ENCODE measurements around the gene TGIF1.

TGIF1 gene

DNA sequence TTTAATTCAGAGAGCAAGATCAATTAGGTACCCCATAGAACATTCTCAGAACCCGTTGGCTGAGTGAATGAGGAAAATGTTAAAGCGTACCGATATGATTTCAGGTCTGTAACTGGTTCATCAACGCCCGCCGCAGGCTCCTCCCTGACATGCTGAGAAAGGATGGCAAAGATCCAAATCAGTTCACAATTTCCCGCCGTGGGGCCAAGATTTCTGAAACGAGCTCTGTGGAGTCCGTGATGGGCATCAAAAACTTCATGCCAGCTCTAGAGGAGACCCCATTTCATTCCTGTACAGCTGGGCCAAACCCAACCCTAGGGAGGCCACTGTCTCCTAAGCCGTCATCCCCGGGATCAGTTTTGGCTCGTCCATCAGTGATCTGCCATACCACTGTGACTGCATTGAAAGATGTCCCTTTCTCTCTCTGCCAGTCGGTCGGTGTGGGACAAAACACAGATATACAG lies 7.3 kb downstream of the TGIF1 start:
- Histone ChIP-seq H4K20me1 (ENCODE audit: insufficient read depth, low read length, poor library complexity, severe bottlenecking) (peaks cover 44% of the 10 kb centered on the region), H3K4me2 (ENCODE audit: low read depth, low read length, poor library complexity, severe bottlenecking) (no peak overlapping the region), H3K9ac (ENCODE audit: low read depth, low read length, poor library complexity, severe bottlenecking) (no peak overlapping the region), H3K9me3 (ENCODE audit: insufficient read depth, low read depth, low read length) (0 out of 2 replicates have a peak, but pooled peaks cover 8% of the 10 kb centered on the region), H3K27me3 (ENCODE audit: insufficient read depth, low read length, poor library complexity, severe bottlenecking) (no peaks in the 10 kb centered on the region), H3K4me3 (ENCODE audit: low read length, poor library complexity, severe bottlenecking) (no peak overlapping the region), H2AFZ (ENCODE audit: low read length) (no peak overlapping the region), H3K9me2 (replicated peaks; ENCODE audit: low read depth, low read length) (no peaks in the 10 kb centered on the region), H3K36me3 (ENCODE audit: insufficient read depth, low read length) (peaks cover 43% of the 10 kb centered on the region), H3F3A (ENCODE audit: low read depth) (no peaks in the 10 kb centered on the region), H3K79me2 (ENCODE audit: insufficient read depth, low read length) (peaks cover 75% of the 10 kb centered on the region), H3K4me1 (ENCODE audit: insufficient read depth, low read length, poor library complexity, severe bottlenecking) (peaks cover 51% of the 10 kb centered on the region)
- TF ChIP-seq, protein P1, sequence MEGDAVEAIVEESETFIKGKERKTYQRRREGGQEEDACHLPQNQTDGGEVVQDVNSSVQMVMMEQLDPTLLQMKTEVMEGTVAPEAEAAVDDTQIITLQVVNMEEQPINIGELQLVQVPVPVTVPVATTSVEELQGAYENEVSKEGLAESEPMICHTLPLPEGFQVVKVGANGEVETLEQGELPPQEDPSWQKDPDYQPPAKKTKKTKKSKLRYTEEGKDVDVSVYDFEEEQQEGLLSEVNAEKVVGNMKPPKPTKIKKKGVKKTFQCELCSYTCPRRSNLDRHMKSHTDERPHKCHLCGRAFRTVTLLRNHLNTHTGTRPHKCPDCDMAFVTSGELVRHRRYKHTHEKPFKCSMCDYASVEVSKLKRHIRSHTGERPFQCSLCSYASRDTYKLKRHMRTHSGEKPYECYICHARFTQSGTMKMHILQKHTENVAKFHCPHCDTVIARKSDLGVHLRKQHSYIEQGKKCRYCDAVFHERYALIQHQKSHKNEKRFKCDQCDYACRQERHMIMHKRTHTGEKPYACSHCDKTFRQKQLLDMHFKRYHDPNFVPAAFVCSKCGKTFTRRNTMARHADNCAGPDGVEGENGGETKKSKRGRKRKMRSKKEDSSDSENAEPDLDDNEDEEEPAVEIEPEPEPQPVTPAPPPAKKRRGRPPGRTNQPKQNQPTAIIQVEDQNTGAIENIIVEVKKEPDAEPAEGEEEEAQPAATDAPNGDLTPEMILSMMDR (conservative IDR thresholded peaks at IDR 0.05; ENCODE audit: low read length): no peak
- no peak for TF ChIP-seq EZH2phosphoT487 (IDR thresholded peaks at IDR 0.05; ENCODE audit: borderline replicate concordance)

DNA sequence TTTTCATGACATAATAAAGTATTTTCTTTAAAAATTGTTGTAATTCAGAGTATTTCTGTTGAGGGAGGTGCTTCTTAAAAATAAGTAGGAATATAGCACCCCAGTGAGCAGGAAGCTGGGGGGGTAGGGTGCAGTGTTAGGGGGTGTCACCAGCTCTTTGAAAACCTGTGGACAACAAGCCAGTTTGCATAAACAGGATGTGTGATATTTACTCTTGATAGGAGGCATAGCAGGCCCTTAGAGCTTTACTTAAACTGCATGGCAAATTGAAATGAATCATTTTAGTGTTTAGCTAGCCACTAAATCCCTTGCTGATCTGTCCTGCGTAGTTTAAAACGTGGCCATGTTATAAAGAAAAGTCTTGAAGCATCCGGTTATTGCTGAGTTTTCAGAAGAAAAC lies 8.4 kb downstream of the TGIF1 start:
- Histone ChIP-seq H3K9me2 (replicated peaks; ENCODE audit: low read depth, low read length) (no peaks in the 10 kb centered on the region), H3K9me3 (ENCODE audit: insufficient read depth, low read depth, low read length) (0 out of 2 replicates have a peak, but pooled peaks cover 8% of the 10 kb centered on the region), H3K27me3 (ENCODE audit: insufficient read depth, low read length, poor library complexity, severe bottlenecking) (no peaks in the 10 kb centered on the region), H3K79me2 (ENCODE audit: insufficient read depth, low read length) (peaks cover 64% of the 10 kb centered on the region), H3K4me2 (ENCODE audit: low read depth, low read length, poor library complexity, severe bottlenecking) (peak overlapping the region; percentile 14), H4K20me1 (ENCODE audit: insufficient read depth, low read length, poor library complexity, severe bottlenecking) (peaks cover 41% of the 10 kb centered on the region), H3K4me3 (ENCODE audit: low read length, poor library complexity, severe bottlenecking) (no peak overlapping the region), H3K4me1 (ENCODE audit: insufficient read depth, low read length, poor library complexity, severe bottlenecking) (peaks cover 44% of the 10 kb centered on the region), H3F3A (ENCODE audit: low read depth) (no peaks in the 10 kb centered on the region), H3K36me3 (ENCODE audit: insufficient read depth, low read length) (peaks cover 43% of the 10 kb centered on the region), H3K9ac (ENCODE audit: low read depth, low read length, poor library complexity, severe bottlenecking) (no peak overlapping the region), H2AFZ (ENCODE audit: low read length) (no peak overlapping the region)
- no peak for TF ChIP-seq EZH2phosphoT487 (IDR thresholded peaks at IDR 0.05; ENCODE audit: borderline replicate concordance)
- TF ChIP-seq, protein P1 (conservative IDR thresholded peaks at IDR 0.05; ENCODE audit: low read length): no peak

DNA sequence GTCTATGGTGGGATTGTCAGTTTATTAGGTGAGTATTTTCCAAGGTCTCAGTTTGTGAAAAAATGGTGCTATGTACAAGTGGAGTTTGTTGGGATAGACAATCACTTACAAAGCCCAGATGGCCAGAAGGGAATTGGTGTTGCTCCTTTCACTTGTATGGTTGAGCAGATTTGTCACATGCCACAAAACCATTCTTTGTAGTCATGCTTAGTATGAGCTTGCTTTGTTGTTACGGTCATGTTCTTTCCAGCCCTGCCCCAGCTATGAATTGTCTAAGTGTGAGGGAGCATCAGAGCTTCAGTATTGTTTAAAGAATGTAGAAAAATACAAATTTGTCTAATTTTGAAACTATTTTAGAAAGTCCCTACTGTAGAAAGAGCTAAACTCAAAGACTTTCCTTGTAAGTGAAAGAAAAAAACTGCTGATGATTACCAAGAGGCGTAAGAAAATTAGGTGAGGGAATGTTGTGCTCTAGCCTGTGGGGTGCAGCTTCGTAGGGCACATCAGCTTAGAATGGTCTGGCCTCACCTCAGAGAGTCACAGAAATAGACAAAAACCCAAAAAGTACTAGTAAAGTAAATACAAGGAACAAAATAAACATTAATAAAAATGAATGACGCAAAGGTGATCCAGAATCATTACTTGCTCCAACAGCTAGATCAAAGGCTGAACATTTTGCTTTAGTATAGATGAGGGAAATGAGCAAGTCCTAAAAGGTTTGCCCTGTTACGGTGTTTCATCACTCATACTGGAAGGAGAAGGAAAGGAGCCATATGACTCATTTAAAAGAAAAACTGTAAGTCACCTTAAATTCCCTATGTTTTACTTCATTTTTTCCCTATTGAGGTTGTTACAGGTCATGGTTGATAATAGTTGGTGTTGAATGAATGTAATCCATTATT lies 9.2 kb downstream of the TGIF1 start:
- Histone ChIP-seq H3K9me2 (replicated peaks; ENCODE audit: low read depth, low read length) (no peaks in the 10 kb centered on the region), H3K4me1 (ENCODE audit: insufficient read depth, low read length, poor library complexity, severe bottlenecking) (peaks cover 36% of the 10 kb centered on the region), H2AFZ (ENCODE audit: low read length) (no peak overlapping the region), H3K9me3 (ENCODE audit: insufficient read depth, low read depth, low read length) (0 out of 2 replicates have a peak, but pooled peaks cover 8% of the 10 kb centered on the region), H3K4me2 (ENCODE audit: low read depth, low read length, poor library complexity, severe bottlenecking) (peak overlapping the region; percentile 14), H3F3A (ENCODE audit: low read depth) (no peaks in the 10 kb centered on the region), H3K4me3 (ENCODE audit: low read length, poor library complexity, severe bottlenecking) (no peak overlapping the region), H3K79me2 (ENCODE audit: insufficient read depth, low read length) (peaks cover 56% of the 10 kb centered on the region), H4K20me1 (ENCODE audit: insufficient read depth, low read length, poor library complexity, severe bottlenecking) (peaks cover 33% of the 10 kb centered on the region), H3K27me3 (ENCODE audit: insufficient read depth, low read length, poor library complexity, severe bottlenecking) (no peaks in the 10 kb centered on the region), H3K9ac (ENCODE audit: low read depth, low read length, poor library complexity, severe bottlenecking) (no peak overlapping the region), H3K36me3 (ENCODE audit: insufficient read depth, low read length) (peaks cover 43% of the 10 kb centered on the region)
- no peak for TF ChIP-seq EZH2phosphoT487 (IDR thresholded peaks at IDR 0.05; ENCODE audit: borderline replicate concordance)
- TF ChIP-seq, protein P1 (conservative IDR thresholded peaks at IDR 0.05; ENCODE audit: low read length): no peak

Data from Loucy (cell line).